ENCODE measurements around the gene ZBTB34.

Gene ZBTB34

GRCh38 chr9:126844085-126844484 lies 16.4 kb upstream of the ZBTB34 start:
- no peak for DNase-seq

GRCh38 chr9:126847051-126847450 lies 13.4 kb upstream of the ZBTB34 start:
- DNase-seq = no peak

- DNase-seq = no peak
Measured at GRCh38 chr9:126849591-126850225, 10.7 kb upstream of the ZBTB34 start.

GRCh38 chr9:126851286-126851880 lies 9.1 kb upstream of the ZBTB34 start:
- no peak for DNase-seq

- DNase-seq = no peak
Measured at GRCh38 chr9:126852086-126852688, 8.3 kb upstream of the ZBTB34 start.

GRCh38 chr9:126853667-126854066 lies 6.8 kb upstream of the ZBTB34 start:
- no peak for DNase-seq

GRCh38 chr9:126854734-126855133 lies 5.7 kb upstream of the ZBTB34 start:
- DNase-seq = no peak

GRCh38 chr9:126856326-126856877 lies 4.0 kb upstream of the ZBTB34 start:
- DNase-seq = no peak

GRCh38 chr9:126857261-126857960 lies 3.0 kb upstream of the ZBTB34 start:
- no peak for DNase-seq

- DNase-seq = no peak
Measured at GRCh38 chr9:126859111-126859510, 1.3 kb upstream of the ZBTB34 start.

GRCh38 chr9:126860757-126861466 lies 473 bp downstream of the ZBTB34 start:
- DNase-seq = peak in 1 of 5 donors; percentile 5

- DNase-seq = peak in 1 of 5 donors; percentile 14
Measured at GRCh38 chr9:126861707-126862103, 1.3 kb downstream of the ZBTB34 start.

- no peak for DNase-seq
Measured at GRCh38 chr9:126862104-126862761, 1.8 kb downstream of the ZBTB34 start.

- no peak for DNase-seq
Measured at GRCh38 chr9:126864771-126865170, 4.3 kb downstream of the ZBTB34 start.

GRCh38 chr9:126869368-126869767 lies 8.9 kb downstream of the ZBTB34 start:
- no peak for DNase-seq

GRCh38 chr9:126872516-126872915 lies 12.1 kb downstream of the ZBTB34 start:
- no peak for DNase-seq

- no peak for DNase-seq
Measured at GRCh38 chr9:126874546-126875314, 14.3 kb downstream of the ZBTB34 start.

- no peak for DNase-seq
Measured at GRCh38 chr9:126875756-126876510, 15.5 kb downstream of the ZBTB34 start.

- no peak for DNase-seq
Measured at GRCh38 chr9:126876531-126876930, 16.1 kb downstream of the ZBTB34 start.

- no peak for DNase-seq
Measured at GRCh38 chr9:126877418-126877817, 17.0 kb downstream of the ZBTB34 start.

GRCh38 chr9:126879288-126879687 lies 18.8 kb downstream of the ZBTB34 start:
- DNase-seq = no peak

Data from T-helper 1 cell (primary cell).